Neuronal stem cell (in vitro differentiated cells): ENCODE measurements around the gene HBM.
A peak's percentile ranks its signal among the peaks of the same experiment; 100 is the strongest.
"Not testable (repeated sequence)": the region's sequence is repeated elsewhere in the genome, so short reads cannot be mapped to it uniquely, and the experiment has no call there.

Source experiments
- DNase-seq: peaks from one replicate; pipeline ENCODE4 v3.0.0-alpha.2; 2013; ENCODE audit warnings: low spot score
- H2AFZ ChIP-seq: one replicate; pipeline ENCODE4 v1.6.1; 2013; ENCODE audit warnings: mild to moderate bottlenecking, low read length, inconsistent platforms
- H2AK5ac ChIP-seq: 2 replicates; pipeline ENCODE4 v1.6.1; 2013; ENCODE audit warnings: low read depth, mild to moderate bottlenecking, inconsistent platforms, low read length, moderate library complexity, mixed read lengths
- H2BK120ac ChIP-seq: 2 replicates; pipeline ENCODE4 v1.6.1; 2013; ENCODE audit warnings: low read depth, mild to moderate bottlenecking, inconsistent platforms, low read length, moderate library complexity, mixed read lengths
- H2BK12ac ChIP-seq: one replicate; pipeline ENCODE4 v1.6.1; 2013; ENCODE audit warnings: low read length, inconsistent platforms
- H2BK15ac ChIP-seq: 2 replicates; pipeline ENCODE4 v1.6.1; 2013; ENCODE audit warnings: mild to moderate bottlenecking, low read length, inconsistent platforms, mixed read lengths
- H2BK5ac ChIP-seq: one replicate; pipeline ENCODE4 v1.6.1; 2013; ENCODE audit warnings: inconsistent platforms, mild to moderate bottlenecking, low read length, moderate library complexity
- H3K14ac ChIP-seq: one replicate; pipeline ENCODE4 v1.6.1; 2013; ENCODE audit warnings: low read length, inconsistent platforms
- H3K18ac ChIP-seq: 2 replicates; pipeline ENCODE4 v1.6.1; 2013; ENCODE audit warnings: low read length, inconsistent platforms
- H3K23ac ChIP-seq: 2 replicates; pipeline ENCODE4 v1.6.1; 2013; ENCODE audit warnings: low read depth, mild to moderate bottlenecking, mixed read lengths, low read length, inconsistent platforms; ENCODE audit not compliant: poor library complexity
- H3K27ac ChIP-seq: replicated peaks from 3 replicates; pipeline ENCODE4 v1.5.1; 2013; ENCODE audit warnings: low read length, inconsistent platforms
- H3K27me3 ChIP-seq, 3 experiments: 2 replicates each; pipeline ENCODE4 v1.6.1; 2013; ENCODE audit warnings: low read length in 3 of 3, mild to moderate bottlenecking in 2 of 3, inconsistent platforms in 1 of 3, low read depth in 1 of 3, mixed read lengths in 1 of 3, moderate library complexity in 1 of 3; ENCODE audit not compliant: control insufficient read depth in 3 of 3, insufficient read depth in 3 of 3
- H3K36me3 ChIP-seq, 2 donors: replicated peaks in 1 of 2; 2 replicates each; pipeline ENCODE4 v1.6.1; 2013; ENCODE audit warnings: low read length in 2 of 2; ENCODE audit not compliant: control insufficient read depth in 2 of 2, insufficient read depth in 2 of 2
- H3K4ac ChIP-seq: 2 replicates; pipeline ENCODE4 v1.6.1; 2013; ENCODE audit warnings: inconsistent platforms, mild to moderate bottlenecking, low read length, moderate library complexity
- H3K4me1 ChIP-seq, 2 donors: 1 replicate in 1 of 2; 2 replicates in 1 of 2; pipeline ENCODE4 v1.6.1; 2013; ENCODE audit warnings: low read length in 2 of 2, low read depth in 1 of 2; ENCODE audit not compliant: control insufficient read depth in 2 of 2, insufficient read depth in 1 of 2
- H3K4me2 ChIP-seq: one replicate; pipeline ENCODE4 v1.6.1; 2013; ENCODE audit warnings: mild to moderate bottlenecking, low read length, inconsistent platforms; ENCODE audit not compliant: insufficient read depth, poor library complexity, severe bottlenecking
- H3K4me3 ChIP-seq, 2 donors: 2 replicates each; pipeline ENCODE4 v1.5.1; 2013; ENCODE audit warnings: low read length in 2 of 2, mild to moderate bottlenecking in 2 of 2, inconsistent platforms in 1 of 2, moderate library complexity in 1 of 2
- H3K79me1 ChIP-seq: one replicate; pipeline ENCODE4 v1.6.1; 2013; ENCODE audit warnings: low read depth, mild to moderate bottlenecking, inconsistent platforms, low read length, moderate library complexity
- H3K9ac ChIP-seq: one replicate; pipeline ENCODE4 v1.6.1; 2013; ENCODE audit warnings: mild to moderate bottlenecking, low read depth, low read length, inconsistent platforms; ENCODE audit not compliant: poor library complexity
- H3K9me3 ChIP-seq, 2 donors: replicated peaks in 1 of 2; 2 replicates each; pipeline versions ENCODE3 to v1.6.1; 2013; ENCODE audit warnings: low read length in 2 of 2, mild to moderate bottlenecking in 2 of 2, inconsistent platforms in 1 of 2, low read depth in 1 of 2, mixed read lengths in 1 of 2, moderate library complexity in 1 of 2; ENCODE audit not compliant: control insufficient read depth in 2 of 2, insufficient read depth in 1 of 2
- H4K8ac ChIP-seq: one replicate; pipeline ENCODE4 v1.6.1; 2013; ENCODE audit warnings: low read depth, mild to moderate bottlenecking, inconsistent platforms, low read length, moderate library complexity
- H4K91ac ChIP-seq: one replicate; pipeline ENCODE4 v1.6.1; 2013; ENCODE audit warnings: low read length, low read depth, mild to moderate bottlenecking, inconsistent platforms; ENCODE audit not compliant: poor library complexity
- WGBS, 2 donors: extraction: QIAGEN DNeasy Blood & Tissue Kit; methylation state at CpG; one replicate each; pipeline ENCODE4 v1.1.7; 2013; ENCODE audit warnings: missing lambda C conversion rate in 2 of 2, mixed read lengths in 1 of 2; ENCODE audit not compliant: insufficient read length in 2 of 2, insufficient replicate concordance in 1 of 2; ENCODE audit errors: extremely low coverage in 2 of 2; 5-methylcytosine and 5-hydroxymethylcytosine counted together

The HBM gene

DNA sequence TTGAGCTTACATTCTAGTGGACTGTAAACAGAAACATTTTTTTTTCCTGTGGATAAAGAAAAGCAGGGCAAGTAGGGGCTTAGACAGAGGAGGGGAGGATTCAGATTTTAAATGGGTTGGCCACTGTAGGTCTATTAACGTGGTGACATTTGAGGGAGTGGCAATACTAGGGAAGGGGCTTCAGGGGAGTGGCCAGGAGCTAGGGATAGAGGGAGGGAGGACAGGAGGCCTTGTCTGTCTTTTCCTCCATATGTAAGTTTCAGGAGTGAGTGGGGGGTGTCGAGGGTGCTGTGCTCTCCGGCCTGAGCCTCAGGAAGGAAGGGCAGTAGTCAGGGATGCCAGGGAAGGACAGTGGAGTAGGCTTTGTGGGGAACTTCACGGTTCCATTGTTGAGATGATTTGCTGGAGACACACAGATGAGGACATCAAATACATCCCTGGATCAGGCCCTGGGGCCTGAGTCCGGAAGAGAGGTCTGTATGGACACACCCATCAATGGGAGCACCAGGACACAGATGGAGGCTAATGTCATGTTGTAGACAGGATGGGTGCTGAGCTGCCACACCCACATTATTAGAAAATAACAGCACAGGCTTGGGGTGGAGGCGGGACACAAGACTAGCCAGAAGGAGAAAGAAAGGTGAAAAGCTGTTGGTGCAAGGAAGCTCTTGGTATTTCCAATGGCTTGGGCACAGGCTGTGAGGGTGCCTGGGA is 6.5 kb upstream of the HBM start:
- Histone ChIP-seq H3K14ac (no peak overlapping the region), H3K27ac (no peak overlapping the region), H3K9ac (no peak overlapping the region), H3K4ac (no peak overlapping the region), H3K79me1 (no peaks in the 10 kb centered on the region), H3K36me3 (no peaks in the 10 kb centered on the region), H3K4me2 (no peak overlapping the region), H3K4me1 (peaks cover 4 to 6% of the 10 kb centered on the region in 2 donors), H2BK15ac (no peak overlapping the region), H4K91ac (no peak overlapping the region), H3K27me3 (peaks cover 7 to 67% (median 38%) of the 10 kb centered on the region in 3 experiments), H2BK120ac (no peak overlapping the region), H2AFZ (no peak overlapping the region), H3K4me3 (no peak overlapping the region), H2AK5ac (no peak overlapping the region), H2BK12ac (no peak overlapping the region), H3K9me3 (peaks cover 0 to 2% of the 10 kb centered on the region in 2 donors), H4K8ac (no peak overlapping the region), H2BK5ac (no peak overlapping the region), H3K23ac (no peak overlapping the region), H3K18ac (no peak overlapping the region)
- DNase-seq = no peak
- no CpG with 5 or more reads among the region's 6 CpGs for WGBS, 2 donors

DNA sequence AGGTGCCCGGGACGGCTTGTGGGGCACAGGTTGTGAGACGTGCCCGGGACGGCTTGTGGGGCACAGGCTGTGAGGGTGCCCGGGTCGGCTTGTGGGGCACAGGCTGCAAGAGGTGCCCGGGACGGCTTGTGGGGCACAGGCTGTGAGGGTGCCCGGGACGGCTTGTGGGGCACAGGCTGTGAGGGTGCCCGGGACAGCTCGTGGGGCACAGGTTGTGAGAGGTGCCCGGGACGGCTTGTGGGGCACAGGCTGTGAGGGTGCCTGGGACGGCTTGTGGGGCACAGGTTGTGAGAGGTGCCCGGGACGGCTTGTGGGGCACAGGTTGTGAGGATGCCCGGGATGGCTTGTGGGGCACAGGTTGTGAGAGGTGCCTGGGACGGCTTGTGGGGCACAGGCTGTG is 5.5 kb upstream of the HBM start:
- not testable (repeated sequence) for H3K36me3 ChIP-seq, H3K79me1 ChIP-seq, H3K23ac ChIP-seq, H3K4me3 ChIP-seq, H2BK120ac ChIP-seq, H4K91ac ChIP-seq, H2BK5ac ChIP-seq, H3K18ac ChIP-seq, H2BK12ac ChIP-seq, H3K4ac ChIP-seq, H3K14ac ChIP-seq, H3K27ac ChIP-seq, H2BK15ac ChIP-seq, H3K9me3 ChIP-seq, H3K4me1 ChIP-seq, H2AFZ ChIP-seq, H3K4me2 ChIP-seq, DNase-seq, H3K9ac ChIP-seq, H2AK5ac ChIP-seq, H4K8ac ChIP-seq
- no CpG with 5 or more reads among the region's 20 CpGs for WGBS, 2 donors
- peaks cover 3 to 61% (median 33%) of the 10 kb centered on the region in 3 experiments for H3K27me3 ChIP-seq

DNA sequence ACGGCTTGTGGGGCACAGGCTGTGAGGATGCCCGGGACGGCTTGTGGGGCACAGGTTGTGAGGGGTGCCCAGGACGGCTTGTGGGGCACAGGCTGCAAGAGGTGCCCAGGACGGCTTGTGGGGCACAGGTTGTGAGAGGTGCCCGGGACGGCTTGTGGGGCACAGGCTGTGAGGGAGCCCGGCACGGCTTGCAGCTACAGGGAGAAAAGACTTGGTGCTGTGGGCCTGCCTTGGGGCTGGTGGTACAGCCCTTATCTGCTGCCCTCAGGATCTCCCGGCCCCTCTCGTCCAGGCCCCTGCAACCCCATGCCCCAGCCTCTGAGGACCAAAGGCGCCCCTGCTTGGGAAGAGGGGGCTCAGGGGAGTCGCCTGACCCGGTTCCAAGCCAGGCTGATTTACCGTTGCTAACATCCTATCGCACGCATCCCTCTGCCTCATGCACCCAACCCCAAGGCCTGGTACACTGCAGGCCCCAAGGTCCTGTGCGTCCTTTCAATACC is 5.0 kb upstream of the HBM start:
- Histone ChIP-seq H3K14ac (no peak overlapping the region), H3K36me3 (no peaks in the 10 kb centered on the region), H3K27me3 (peaks cover 8 to 62% (median 34%) of the 10 kb centered on the region in 3 experiments), H2BK5ac (no peak overlapping the region), H4K8ac (no peak overlapping the region), H3K9ac (no peak overlapping the region), H3K4me3 (no peak overlapping the region), H3K18ac (no peak overlapping the region), H3K27ac (no peak overlapping the region), H2AFZ (no peak overlapping the region), H2BK120ac (no peak overlapping the region), H3K4me1 (peaks cover 0 to 6% of the 10 kb centered on the region in 2 donors), H3K23ac (no peak overlapping the region), H2BK15ac (no peak overlapping the region), H3K9me3 (no peaks in the 10 kb centered on the region), H4K91ac (no peak overlapping the region), H3K4me2 (no peak overlapping the region), H2AK5ac (no peak overlapping the region), H3K79me1 (no peaks in the 10 kb centered on the region), H2BK12ac (no peak overlapping the region), H3K4ac (no peak overlapping the region)
- WGBS, 2 donors = no CpG with 5 or more reads among the region's 18 CpGs
- DNase-seq = no peak

DNA sequence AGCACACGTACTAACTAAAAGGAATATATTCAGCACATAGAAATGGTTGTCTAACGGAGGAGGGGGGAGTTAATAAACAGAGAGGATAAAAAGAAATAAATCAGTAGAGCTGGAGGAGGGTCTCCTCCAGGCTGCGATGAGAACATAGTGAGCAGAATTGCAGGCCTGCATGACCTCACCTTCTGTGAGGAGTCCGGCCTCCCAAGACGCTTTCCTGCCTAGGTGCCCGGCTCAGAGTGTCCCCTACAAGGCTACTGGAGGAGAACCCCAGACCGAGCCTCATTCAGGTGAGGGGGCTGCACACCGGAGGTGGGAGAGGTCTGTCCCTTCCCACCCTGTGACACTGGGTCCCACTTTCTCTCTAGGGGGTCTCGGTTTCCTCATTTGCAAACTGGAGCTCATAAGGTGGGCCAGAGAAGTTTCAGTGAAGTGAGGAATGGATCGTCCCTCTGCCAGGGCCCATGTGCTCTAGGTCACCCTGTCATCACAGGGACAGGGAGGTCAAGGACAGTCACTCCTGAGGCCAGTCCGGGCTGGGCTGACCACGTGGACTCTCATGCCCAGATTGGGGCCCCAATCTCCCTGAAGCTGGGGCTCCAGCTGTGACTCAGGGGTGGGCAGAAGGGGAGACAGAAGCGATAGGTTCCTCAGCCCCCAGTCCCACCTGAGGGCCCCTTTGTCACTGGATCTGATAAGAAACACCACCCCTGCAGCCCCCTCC is 3.3 kb upstream of the HBM start:
- peaks cover 25 to 68% (median 43%) of the 10 kb centered on the region in 3 experiments for H3K27me3 ChIP-seq
- no peak overlapping the region for H4K91ac ChIP-seq
- DNase-seq = no peak

More for the DNA sequence above, 3.3 kb upstream of the HBM start:
- no peaks in the 10 kb centered on the region for H3K9me3 ChIP-seq
- 100% methylated on average over 1 of the region's 13 CpGs; no CpG with 5 or more reads in 1 of the 2 donors for WGBS, 2 donors
- H3K79me1 ChIP-seq = no peaks in the 10 kb centered on the region
- H3K4me2 ChIP-seq = no peak overlapping the region
- no peak overlapping the region for H3K18ac ChIP-seq
- no peaks in the 10 kb centered on the region for H3K36me3 ChIP-seq
- no peak overlapping the region for H2BK12ac ChIP-seq
- H2BK120ac ChIP-seq = no peak overlapping the region
- no peak overlapping the region for H2AK5ac ChIP-seq
- no peak overlapping the region for H3K4ac ChIP-seq
- H2AFZ ChIP-seq = no peak overlapping the region
- H4K8ac ChIP-seq = no peak overlapping the region
- peak overlapping the region; percentile 73 for H3K23ac ChIP-seq
- no peak overlapping the region for H2BK15ac ChIP-seq
- H3K14ac ChIP-seq = no peak overlapping the region
- no peak overlapping the region for H3K27ac ChIP-seq
- no peak overlapping the region for H3K9ac ChIP-seq
- H3K4me3 ChIP-seq = no peak overlapping the region
- H3K4me1 ChIP-seq = peaks cover 0 to 13% of the 10 kb centered on the region in 2 donors
- H2BK5ac ChIP-seq = no peak overlapping the region
